Lung (tissue), 12 donors: ENCODE measurements around the gene ZFP36L2. TPM values are rescaled to one million over a fixed set of nuclear protein-coding genes. Genes with fewer than 3 reads are reported as not detected.

Experiments used
- ATAC-seq: fragments of 200-7000 bp; cut with Tn5 transposase; one replicate; pipeline ENCODE4 v1.9.1; 2020; ENCODE audit warnings: moderate number of reproducible peaks; ENCODE audit not compliant: insufficient read depth, low FRiP score
- DNase-seq, 3 donors: peaks; one replicate each; pipeline ENCODE4 v3.0.0-alpha.2; 2013 to 2017
- H3K27ac ChIP-seq, 2 donors: one replicate each; pipeline ENCODE4 v1.5.1; 2013; ENCODE audit warnings: mild to moderate bottlenecking in 2 of 2, moderate library complexity in 2 of 2, control low read depth in 1 of 2, inconsistent platforms in 1 of 2, low read depth in 1 of 2, low read length in 1 of 2
- H3K27me3 ChIP-seq, 3 donors: one replicate each; pipeline ENCODE4 v1.5.1; 2013; ENCODE audit warnings: low read length in 2 of 3; ENCODE audit not compliant: control insufficient read depth in 3 of 3, insufficient read depth in 3 of 3
- H3K36me3 ChIP-seq, 4 donors: one replicate each; pipeline ENCODE4 v1.5.1; 2013; ENCODE audit warnings: low read length in 4 of 4, mild to moderate bottlenecking in 1 of 4, moderate library complexity in 1 of 4; ENCODE audit not compliant: control insufficient read depth in 4 of 4, insufficient read depth in 4 of 4
- H3K4me1 ChIP-seq, 5 donors: one replicate each; pipeline ENCODE4 v1.5.1; 2013; ENCODE audit warnings: low read length in 5 of 5, mild to moderate bottlenecking in 2 of 5, moderate library complexity in 1 of 5; ENCODE audit not compliant: control insufficient read depth in 5 of 5, insufficient read depth in 5 of 5
- H3K4me3 ChIP-seq: one replicate; pipeline ENCODE4 v1.5.1; 2013; ENCODE audit warnings: mild to moderate bottlenecking, control low read depth, moderate library complexity
- H3K9ac ChIP-seq, 2 donors: one replicate each; pipeline ENCODE4 v1.5.1; 2013; ENCODE audit warnings: low read length in 2 of 2, control low read depth in 1 of 2; ENCODE audit not compliant: insufficient read depth in 1 of 2
- H3K9me3 ChIP-seq, 4 donors: one replicate each; pipeline ENCODE4 v1.5.1; 2013; ENCODE audit warnings: low read length in 3 of 4, mild to moderate bottlenecking in 1 of 4, moderate library complexity in 1 of 4; ENCODE audit not compliant: control insufficient read depth in 4 of 4, insufficient read depth in 3 of 4
- WGBS, 2 donors: extraction: QIAGEN DNeasy Blood & Tissue Kit; methylation state at CpG; one replicate each; pipeline ENCODE4 v1.1.7; 2013; 5-methylcytosine and 5-hydroxymethylcytosine counted together
- polyA plus RNA-seq, 2 donors: library from polyadenylated mRNA; stranded (reverse); fragments of 200-250 nt; gene quantifications; one replicate each; pipeline ENCODE4 v1.2.1, GENCODE V29; 2013
- total RNA-seq, 2 donors: library from RNA; depleted of rRNA in 1 of 2; stranded (reverse); fragments of >200 nt in 1 of 2; gene quantifications; one replicate each; pipeline ENCODE4 v1.2.1, GENCODE V29; 2014 to 2021
- TF ChIP-seq, protein P1 (sequence below): IDR thresholded peaks from 2 replicates; pipeline ENCODE4 v1.5.1; 2012; ENCODE audit warnings: mild to moderate bottlenecking; ENCODE audit errors: control extremely low read depth, extremely low read depth
- donor health status: control.
- donor health status: control.
- donor health status: Bipolar disorder and iron deficiency.
- donor health status: healthy.
- donor health status: DM: yes; HTN: yes; CAD: no.

ZFP36L2 gene
- total and polyA plus RNA-seq, 4 donors, result 38.3 to 110 (median 66.6) TPM

DNA sequence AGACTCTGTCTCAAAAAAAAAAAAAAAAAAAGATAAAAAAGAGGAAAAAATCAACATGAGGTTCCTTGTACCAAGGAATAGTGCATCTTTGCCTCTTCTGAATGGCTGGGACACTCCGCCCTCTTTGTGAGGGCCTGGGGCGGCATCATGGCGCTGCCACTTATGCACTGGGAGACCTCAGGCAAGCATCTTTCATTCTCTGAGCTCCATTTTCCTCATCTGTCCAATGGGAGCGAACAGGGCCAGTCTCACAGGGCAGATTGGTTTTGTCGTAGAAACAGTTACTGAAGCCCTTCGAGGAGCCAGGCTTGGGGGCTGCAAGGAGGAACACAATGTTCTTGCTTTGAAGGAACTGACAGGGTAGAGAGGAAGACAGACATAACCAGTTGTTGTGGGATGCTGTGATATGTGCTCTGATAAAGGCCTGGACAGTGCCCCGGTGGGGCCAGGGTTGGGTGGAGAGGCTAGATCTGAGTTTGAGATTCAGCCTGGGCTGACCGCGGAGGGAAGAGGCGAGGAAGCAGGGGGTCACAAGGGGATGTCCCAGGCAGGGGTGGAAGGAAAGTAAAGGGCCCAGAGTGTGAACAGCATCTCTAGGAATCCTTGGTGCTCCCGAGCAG is 14.1 kb downstream of the ZFP36L2 start:
- DNase-seq (no peak), ATAC-seq (no peak)
- no peaks in the 10 kb centered on the region for H3K9me3 ChIP-seq
- no peak overlapping the region for H3K9ac ChIP-seq
- H3K4me1 ChIP-seq, result peaks cover 0 to 12% (median 4%) of the 10 kb centered on the region in 5 donors
- H3K4me3 ChIP-seq, result no peak overlapping the region
- WGBS, 2 donors, result 64 to 79% methylated on average over 11 of the region's 11 CpGs
- TF ChIP-seq, protein P1, sequence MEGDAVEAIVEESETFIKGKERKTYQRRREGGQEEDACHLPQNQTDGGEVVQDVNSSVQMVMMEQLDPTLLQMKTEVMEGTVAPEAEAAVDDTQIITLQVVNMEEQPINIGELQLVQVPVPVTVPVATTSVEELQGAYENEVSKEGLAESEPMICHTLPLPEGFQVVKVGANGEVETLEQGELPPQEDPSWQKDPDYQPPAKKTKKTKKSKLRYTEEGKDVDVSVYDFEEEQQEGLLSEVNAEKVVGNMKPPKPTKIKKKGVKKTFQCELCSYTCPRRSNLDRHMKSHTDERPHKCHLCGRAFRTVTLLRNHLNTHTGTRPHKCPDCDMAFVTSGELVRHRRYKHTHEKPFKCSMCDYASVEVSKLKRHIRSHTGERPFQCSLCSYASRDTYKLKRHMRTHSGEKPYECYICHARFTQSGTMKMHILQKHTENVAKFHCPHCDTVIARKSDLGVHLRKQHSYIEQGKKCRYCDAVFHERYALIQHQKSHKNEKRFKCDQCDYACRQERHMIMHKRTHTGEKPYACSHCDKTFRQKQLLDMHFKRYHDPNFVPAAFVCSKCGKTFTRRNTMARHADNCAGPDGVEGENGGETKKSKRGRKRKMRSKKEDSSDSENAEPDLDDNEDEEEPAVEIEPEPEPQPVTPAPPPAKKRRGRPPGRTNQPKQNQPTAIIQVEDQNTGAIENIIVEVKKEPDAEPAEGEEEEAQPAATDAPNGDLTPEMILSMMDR, result no peak
- H3K36me3 ChIP-seq, result no peaks in the 10 kb centered on the region
- H3K27ac ChIP-seq, result peak overlapping the region in 1 of 2 donors; percentile 17
- H3K27me3 ChIP-seq, result no peaks in the 10 kb centered on the region

DNA sequence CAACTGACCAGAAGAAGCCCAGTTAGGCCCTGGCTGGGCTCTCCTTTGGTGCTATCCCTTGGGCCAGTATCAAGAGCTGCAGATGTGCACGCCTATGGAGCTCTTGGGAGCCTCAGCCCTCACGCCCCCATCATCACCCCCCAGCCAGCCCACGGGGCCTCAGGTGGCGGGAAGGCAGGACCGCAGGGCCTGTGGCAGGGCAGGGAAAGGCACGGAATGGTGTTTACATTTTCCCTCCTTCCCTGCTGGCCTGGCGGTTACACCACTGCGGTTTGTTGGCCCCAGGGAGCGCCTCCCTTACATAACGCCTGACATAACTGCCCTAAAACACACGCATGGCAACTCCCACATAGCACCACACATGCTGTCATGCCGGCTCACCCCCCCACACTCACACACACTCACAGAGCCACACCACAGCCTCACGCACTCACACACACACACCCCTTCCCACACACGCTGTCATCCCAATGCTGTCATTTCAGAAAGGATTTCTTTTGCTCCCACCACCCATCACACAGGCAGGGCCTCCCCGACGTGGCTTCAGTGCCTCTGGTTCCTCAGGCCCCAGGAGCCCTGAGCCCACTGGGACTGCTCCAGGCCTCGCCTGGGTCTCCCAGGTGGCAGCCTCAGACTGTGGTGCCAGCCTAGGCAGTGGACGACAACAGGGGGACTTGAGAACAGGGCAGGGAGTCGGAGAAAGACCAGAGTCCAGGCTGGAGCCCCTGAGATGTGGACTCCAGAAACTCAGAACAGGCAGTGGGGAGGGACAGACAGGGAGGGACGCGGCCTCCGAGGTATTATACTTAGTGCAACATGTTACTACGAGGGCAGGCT is 15.7 kb downstream of the ZFP36L2 start:
- Histone ChIP-seq H3K27ac (peak overlapping the region in 1 of 2 donors; percentile 33), H3K27me3 (no peaks in the 10 kb centered on the region), H3K4me3 (no peak overlapping the region), H3K9ac (no peak overlapping the region), H3K4me1 (peaks cover 0 to 11% (median 4%) of the 10 kb centered on the region in 5 donors), H3K36me3 (no peaks in the 10 kb centered on the region), H3K9me3 (no peaks in the 10 kb centered on the region)
- WGBS, 2 donors, result 28 to 52% methylated on average over 23 of the region's 23 CpGs
- TF ChIP-seq, protein P1, result no peak
- DNase-seq (peak; percentile 70 to 87 (median 76)), ATAC-seq (no peak)

DNA sequence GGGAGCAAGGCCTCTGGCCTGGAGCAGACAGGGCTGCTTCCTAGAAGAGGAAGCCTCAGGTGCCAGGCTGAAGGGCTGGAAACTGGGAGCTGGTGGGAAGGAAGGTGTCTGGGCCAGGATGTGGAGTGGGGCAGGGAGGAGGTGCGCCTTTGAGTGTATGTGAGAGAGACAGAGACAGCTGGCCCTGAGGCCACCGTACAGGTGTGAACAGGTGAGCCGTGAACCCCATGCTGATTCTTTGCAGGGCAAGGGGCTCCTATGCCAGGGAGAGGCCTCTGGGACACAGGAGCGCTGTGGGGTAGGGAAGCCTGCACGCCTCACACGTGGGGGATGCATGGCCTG is 16.3 kb downstream of the ZFP36L2 start:
- no peak overlapping the region for H3K9ac ChIP-seq
- peaks cover 0 to 11% (median 4%) of the 10 kb centered on the region in 5 donors for H3K4me1 ChIP-seq
- TF ChIP-seq, protein P1, result no peak

More for the DNA sequence above, 16.3 kb downstream of the ZFP36L2 start:
- H3K27me3 ChIP-seq, result no peaks in the 10 kb centered on the region
- ATAC-seq (peak; percentile 12), DNase-seq (no peak)
- 65 to 80% methylated on average over 6 of the region's 6 CpGs for WGBS, 2 donors
- no peaks in the 10 kb centered on the region for H3K9me3 ChIP-seq
- H3K27ac ChIP-seq, result peak overlapping the region in 1 of 2 donors; percentile 15
- no peak overlapping the region for H3K4me3 ChIP-seq
- no peaks in the 10 kb centered on the region for H3K36me3 ChIP-seq
